Activated CD8-positive, alpha-beta T cell treated with anti-CD3 and anti-CD28 coated beads for 36 hours (primary cell): ENCODE results near the gene PDX1. TPM values are rescaled to one million over a fixed set of nuclear protein-coding genes. Genes with fewer than 3 reads are reported as not detected.
A peak's percentile ranks its signal among the peaks of the same experiment; 100 is the strongest.

Experiments used
- ATAC-seq: fragments of 200-7000 bp; cut with Tn5 transposase; one replicate; pipeline ENCODE4 v1.10.0; 2021; ENCODE audit warnings: mild to moderate bottlenecking, moderate library complexity
- CTCF ChIA-PET: fragments of 350-600 bp; sonication (Branson Sonifier 250); formaldehyde crosslinking; loops from one replicate; lab custom pipeline; 2021; ENCODE audit warnings: antibody characterized with exemption; lab: Charles Lee
- POLR2A ChIA-PET: fragments of 350-600 bp; sonication (Branson Sonifier 250); formaldehyde crosslinking; loops from one replicate; lab custom pipeline; 2021; ENCODE audit warnings: antibody characterized with exemption; lab: Charles Lee
- DNase-seq: peaks from one replicate; pipeline ENCODE4 v3.0.0-alpha.2; 2020
- H3K27ac Mint-ChIP-seq: one replicate; pipeline ENCODE4 v1.8.0; 2021; ENCODE audit warnings: mild to moderate bottlenecking, mixed read lengths
- H3K27me3 Mint-ChIP-seq: one replicate; pipeline ENCODE4 v1.8.0; 2021; ENCODE audit warnings: mixed read lengths
- H3K36me3 Mint-ChIP-seq: one replicate; pipeline ENCODE4 v1.8.0; 2021; ENCODE audit warnings: low read depth, mixed read lengths
- H3K4me1 Mint-ChIP-seq: one replicate; pipeline ENCODE4 v1.8.0; 2021; ENCODE audit warnings: low read depth, mixed read lengths
- H3K4me3 Mint-ChIP-seq: one replicate; pipeline ENCODE4 v1.8.0; 2021; ENCODE audit warnings: mild to moderate bottlenecking, moderate library complexity, mixed read lengths
- H3K9me3 Mint-ChIP-seq: one replicate; pipeline ENCODE4 v1.8.0; 2021; ENCODE audit warnings: mixed read lengths
- intact Hi-C: fragments of 100-400 bp; cut with micrococcal nuclease; formaldehyde crosslinking; loops from one replicate; pipeline ENCODE4 v1.10.0; 2022
- total RNA-seq, 2 experiments: library from RNA; stranded (reverse); gene quantifications; one replicate each; pipeline ENCODE4 v1.2.3, GENCODE V29; 2021
- TF ChIP-seq, protein P1 (sequence below): fragments of 200-600 bp; IDR thresholded peaks from one replicate; pipeline ENCODE4 v1.8.0; 2022; ENCODE audit warnings: antibody characterized with exemption, mild to moderate bottlenecking

The PDX1 gene
- total RNA-seq, 2 experiments from 2014 or later: not detected

DNA sequence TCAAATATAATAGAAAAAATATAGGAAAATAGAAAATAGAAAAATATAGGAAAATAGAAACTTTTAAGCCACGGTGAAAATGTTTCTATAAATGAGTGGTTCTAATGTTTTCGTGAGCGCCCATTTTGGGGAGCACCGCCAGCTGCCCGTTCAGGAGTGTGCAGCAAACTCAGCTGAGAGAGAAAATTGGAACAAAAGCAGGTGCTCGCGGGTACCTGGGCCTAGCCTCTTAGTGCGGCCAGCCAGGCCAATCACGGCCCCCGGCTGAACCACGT lies 204 bp upstream of the PDX1 start:
- ChIA-PET CTCF (interaction anchor here (1.3 to 1.5 kb wide), 3 partner anchors 34 to 93 kb away, joined by 3 to 13 read pairs (median 4); no protein-coding TSS in a partner anchor), POLR2A (interaction anchor here (1.2 to 1.3 kb wide), 2 partner anchors 9 to 42 kb away, joined by 3 to 5 read pairs; no protein-coding TSS in a partner anchor)
- Mint-ChIP-seq H3K36me3 (peaks cover 2% of the 10 kb centered on the region), H3K9me3 (no peaks in the 10 kb centered on the region), H3K4me3 (no peak overlapping the region), H3K4me1 (peaks cover 34% of the 10 kb centered on the region), H3K27me3 (peaks cover 74% of the 10 kb centered on the region), H3K27ac (no peak overlapping the region)
- no peak for DNase-seq
- intact Hi-C loops: no loop called here
- TF ChIP-seq, protein P1, sequence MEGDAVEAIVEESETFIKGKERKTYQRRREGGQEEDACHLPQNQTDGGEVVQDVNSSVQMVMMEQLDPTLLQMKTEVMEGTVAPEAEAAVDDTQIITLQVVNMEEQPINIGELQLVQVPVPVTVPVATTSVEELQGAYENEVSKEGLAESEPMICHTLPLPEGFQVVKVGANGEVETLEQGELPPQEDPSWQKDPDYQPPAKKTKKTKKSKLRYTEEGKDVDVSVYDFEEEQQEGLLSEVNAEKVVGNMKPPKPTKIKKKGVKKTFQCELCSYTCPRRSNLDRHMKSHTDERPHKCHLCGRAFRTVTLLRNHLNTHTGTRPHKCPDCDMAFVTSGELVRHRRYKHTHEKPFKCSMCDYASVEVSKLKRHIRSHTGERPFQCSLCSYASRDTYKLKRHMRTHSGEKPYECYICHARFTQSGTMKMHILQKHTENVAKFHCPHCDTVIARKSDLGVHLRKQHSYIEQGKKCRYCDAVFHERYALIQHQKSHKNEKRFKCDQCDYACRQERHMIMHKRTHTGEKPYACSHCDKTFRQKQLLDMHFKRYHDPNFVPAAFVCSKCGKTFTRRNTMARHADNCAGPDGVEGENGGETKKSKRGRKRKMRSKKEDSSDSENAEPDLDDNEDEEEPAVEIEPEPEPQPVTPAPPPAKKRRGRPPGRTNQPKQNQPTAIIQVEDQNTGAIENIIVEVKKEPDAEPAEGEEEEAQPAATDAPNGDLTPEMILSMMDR: no peak
- peak; percentile 76 for ATAC-seq

DNA sequence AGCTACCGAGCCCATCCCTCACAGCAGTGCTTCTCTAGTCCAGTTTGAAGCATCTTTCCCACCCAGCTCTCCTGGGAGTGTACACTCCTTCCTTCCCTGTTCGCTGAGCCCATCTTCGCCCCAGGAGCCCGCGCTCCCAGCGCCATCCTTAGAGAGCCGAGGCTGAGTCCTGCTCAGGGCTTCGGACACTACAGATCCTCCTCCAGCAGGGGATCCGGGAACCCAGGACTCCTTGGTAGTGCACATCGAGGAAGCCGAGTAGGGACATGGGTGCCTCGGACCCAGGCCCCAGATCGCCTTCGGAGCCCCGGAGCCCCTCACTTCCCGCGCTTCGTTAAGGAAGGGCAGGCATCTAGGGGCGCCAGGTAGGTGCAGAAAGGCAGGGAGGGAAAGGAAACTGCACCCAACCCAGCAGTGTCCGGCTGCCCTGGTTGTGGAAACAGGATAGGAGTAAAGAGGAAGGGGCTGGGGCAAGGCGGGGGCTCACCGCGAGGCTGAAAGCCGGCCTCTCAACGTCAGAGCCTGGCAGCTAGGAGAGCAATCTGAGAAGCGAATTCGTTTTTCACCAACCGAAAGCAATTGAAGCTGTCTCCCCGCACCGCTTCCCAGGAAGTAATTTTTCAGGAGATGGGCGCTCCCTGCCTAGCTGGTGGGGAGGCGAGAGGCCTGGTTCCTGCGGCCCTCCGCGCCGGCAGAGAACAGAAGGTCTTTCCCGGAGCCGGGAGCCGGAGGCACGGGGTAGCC lies 1.0 kb downstream of the PDX1 start:
- intact Hi-C loops: loop anchor here (10.0 kb wide), 1 partner anchor 126 kb away; the partner anchor contains the start of gene GSX1
- CTCF ChIA-PET: interaction anchor here (0.8 to 1.5 kb wide), 5 partner anchors 13 to 94 kb away, joined by 3 to 13 read pairs (median 4); no protein-coding TSS in a partner anchor
- peak overlapping the region; percentile 67 for H3K4me3 Mint-ChIP-seq
- H3K9me3 Mint-ChIP-seq: no peaks in the 10 kb centered on the region
- TF ChIP-seq, protein P1: no peak
- peaks cover 77% of the 10 kb centered on the region for H3K27me3 Mint-ChIP-seq
- POLR2A ChIA-PET: interaction anchor here (0.7 to 1.3 kb wide), 2 partner anchors 41 to 868 kb away, joined by 3 to 5 read pairs; no protein-coding TSS in a partner anchor
- H3K27ac Mint-ChIP-seq: no peak overlapping the region
- DNase-seq: no peak
- peaks cover 2% of the 10 kb centered on the region for H3K36me3 Mint-ChIP-seq
- ATAC-seq: peak; percentile 6
- H3K4me1 Mint-ChIP-seq: peaks cover 40% of the 10 kb centered on the region

DNA sequence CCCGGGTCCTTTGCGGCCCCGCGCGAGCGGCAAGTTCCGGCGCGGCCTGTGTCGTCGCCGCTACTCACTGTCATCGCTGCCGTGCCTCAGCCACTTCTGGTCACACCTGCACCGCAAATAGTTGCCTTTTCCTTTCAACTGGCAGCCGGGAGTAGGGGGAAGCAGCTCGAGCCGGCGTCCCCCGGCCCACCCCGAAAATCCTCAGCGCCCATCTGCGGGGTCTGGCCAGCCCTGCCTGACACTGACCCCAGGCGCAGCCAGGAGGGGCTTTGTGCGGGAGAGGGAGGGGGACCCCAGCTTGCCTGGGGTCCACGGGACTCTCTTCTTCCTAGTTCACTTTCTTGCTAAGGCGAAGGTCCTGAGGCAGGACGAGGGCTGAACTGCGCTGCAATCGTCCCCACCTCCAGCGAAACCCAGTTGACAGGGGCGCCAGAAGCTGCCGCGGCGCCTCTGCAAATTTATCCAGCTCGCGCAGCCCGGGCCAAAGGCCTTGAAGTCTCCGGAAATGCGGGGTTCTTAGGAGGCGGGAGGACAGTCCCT lies 1.7 kb downstream of the PDX1 start:
- no peak overlapping the region for H3K27ac Mint-ChIP-seq
- TF ChIP-seq, protein P1: no peak
- POLR2A ChIA-PET: interaction anchor here (0.7 to 1.5 kb wide), 2 partner anchors 55 to 868 kb away, joined by 3 read pairs; no protein-coding TSS in a partner anchor

DNA sequence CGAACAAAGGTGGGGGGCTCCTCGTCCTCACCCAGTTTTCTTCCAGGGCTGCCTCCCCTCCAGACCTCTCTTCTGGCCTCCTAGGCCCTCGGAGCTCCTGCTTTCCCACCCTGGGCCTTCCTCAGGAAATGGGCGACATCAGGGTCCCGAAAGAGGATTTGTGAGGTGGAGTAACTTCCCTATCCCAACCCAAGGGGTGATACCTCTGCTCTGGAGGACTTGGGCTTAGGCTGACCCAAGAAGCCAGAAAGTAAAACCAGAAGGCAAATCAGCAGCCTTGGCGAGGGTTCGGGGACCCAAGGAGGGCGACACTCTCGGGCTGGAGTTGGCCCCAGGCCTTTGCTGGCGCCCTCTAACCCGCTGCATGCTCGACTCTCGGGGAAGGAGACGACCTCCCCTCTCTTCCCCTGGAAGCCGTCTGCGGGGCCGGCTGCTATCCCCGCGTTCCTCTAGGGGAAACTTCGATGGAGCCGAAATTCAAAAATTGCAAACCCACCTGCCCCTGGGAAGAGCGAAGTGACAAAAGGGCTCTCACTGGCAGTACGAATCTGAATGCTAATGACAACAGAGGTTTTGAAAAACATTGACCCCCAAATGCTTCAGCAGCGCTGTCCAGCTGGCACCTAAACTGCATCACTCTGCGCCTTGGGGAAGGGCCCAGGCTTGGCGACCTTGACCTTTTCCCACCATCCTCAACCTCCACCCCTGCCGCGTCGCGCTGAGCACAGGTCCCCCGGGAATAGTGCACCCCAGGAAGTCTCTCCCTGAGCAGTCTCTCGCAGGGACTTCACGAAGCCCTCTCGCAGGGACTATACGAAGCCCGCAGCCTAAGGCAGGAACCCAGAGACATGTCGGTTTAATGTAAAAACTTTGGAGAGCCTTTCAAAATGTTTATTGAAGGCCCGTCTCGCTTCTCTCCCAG lies 2.4 kb downstream of the PDX1 start:
- ATAC-seq (no peak), DNase-seq (no peak)
- no peak overlapping the region for H3K27ac Mint-ChIP-seq
- H3K9me3 Mint-ChIP-seq: no peaks in the 10 kb centered on the region
- H3K4me3 Mint-ChIP-seq: no peak overlapping the region
- ChIA-PET CTCF (interaction anchor here (1.5 kb wide), 1 partner anchor 32 kb away, joined by 10 read pairs; no protein-coding TSS in a partner anchor), POLR2A (interaction anchor here (0.7 to 1.5 kb wide), 2 partner anchors 54 to 869 kb away, joined by 3 read pairs; no protein-coding TSS in a partner anchor)
- H3K4me1 Mint-ChIP-seq: peaks cover 48% of the 10 kb centered on the region
- peaks cover 81% of the 10 kb centered on the region for H3K27me3 Mint-ChIP-seq
- intact Hi-C loops: loop anchor here (10.0 kb wide), 1 partner anchor 127 kb away; the partner anchor contains the start of gene GSX1
- peaks cover under 1% of the 10 kb centered on the region for H3K36me3 Mint-ChIP-seq
- TF ChIP-seq, protein P1: no peak

More for the DNA sequence above, 1.7 kb downstream of the PDX1 start:
- CTCF ChIA-PET: interaction anchor here (0.8 to 1.5 kb wide), 3 partner anchors 12 to 63 kb away, joined by 3 to 10 read pairs (median 4); no protein-coding TSS in a partner anchor
- Mint-ChIP-seq H3K9me3 (no peaks in the 10 kb centered on the region), H3K4me3 (peak overlapping the region; percentile 67), H3K36me3 (peaks cover 2% of the 10 kb centered on the region), H3K4me1 (peaks cover 44% of the 10 kb centered on the region), H3K27me3 (peaks cover 80% of the 10 kb centered on the region)
- DNase-seq (peak; percentile 57), ATAC-seq (peak; percentile 53)
- intact Hi-C loops: loop anchor here (10.0 kb wide), 1 partner anchor 127 kb away; the partner anchor contains the start of gene GSX1
